ENCODE measurements around the gene ITGB6. TPM values are rescaled to one million over a fixed set of nuclear protein-coding genes. Genes with fewer than 3 reads are reported as not detected.

The ITGB6 gene
- total RNA-seq, 2 experiments from 2014 or later, result not detected

DNA sequence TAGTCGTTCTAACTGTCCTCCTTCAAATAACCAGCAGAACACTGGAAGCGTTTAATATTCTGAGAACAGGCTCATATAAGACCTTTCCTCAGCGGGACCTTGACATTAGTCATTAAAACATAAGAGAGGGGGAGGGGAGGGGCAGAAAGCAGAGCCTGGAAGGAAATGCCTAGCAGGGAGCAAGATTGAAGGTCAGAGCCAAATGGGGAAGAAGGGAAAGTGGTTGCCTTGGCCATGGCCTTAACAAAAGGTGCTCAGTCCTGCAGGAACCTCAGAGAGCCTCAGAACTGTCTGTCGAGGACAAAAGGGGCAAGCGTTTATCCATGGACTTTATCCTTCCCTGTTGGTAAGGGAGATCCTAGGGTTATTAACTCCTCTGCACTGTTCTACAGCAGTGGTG, 136.8 kb downstream of the ITGB6 start:
- POLR2A ChIA-PET, result no interaction called here
- H3K9me3 Mint-ChIP-seq, result no peaks in the 10 kb centered on the region
- no peaks in the 10 kb centered on the region for H3K36me3 Mint-ChIP-seq
- H3K4me1 Mint-ChIP-seq (ENCODE audit: low read depth), result peaks cover 8% of the 10 kb centered on the region
- no peak overlapping the region for H3K27ac Mint-ChIP-seq
- H3K4me3 Mint-ChIP-seq, result no peak overlapping the region
- intact Hi-C loops (cut with micrococcal nuclease), result no loop called here
- no peak for DNase-seq
- H3K27me3 Mint-ChIP-seq, result peaks cover 55% of the 10 kb centered on the region
- CTCF ChIA-PET, result no interaction called here

DNA sequence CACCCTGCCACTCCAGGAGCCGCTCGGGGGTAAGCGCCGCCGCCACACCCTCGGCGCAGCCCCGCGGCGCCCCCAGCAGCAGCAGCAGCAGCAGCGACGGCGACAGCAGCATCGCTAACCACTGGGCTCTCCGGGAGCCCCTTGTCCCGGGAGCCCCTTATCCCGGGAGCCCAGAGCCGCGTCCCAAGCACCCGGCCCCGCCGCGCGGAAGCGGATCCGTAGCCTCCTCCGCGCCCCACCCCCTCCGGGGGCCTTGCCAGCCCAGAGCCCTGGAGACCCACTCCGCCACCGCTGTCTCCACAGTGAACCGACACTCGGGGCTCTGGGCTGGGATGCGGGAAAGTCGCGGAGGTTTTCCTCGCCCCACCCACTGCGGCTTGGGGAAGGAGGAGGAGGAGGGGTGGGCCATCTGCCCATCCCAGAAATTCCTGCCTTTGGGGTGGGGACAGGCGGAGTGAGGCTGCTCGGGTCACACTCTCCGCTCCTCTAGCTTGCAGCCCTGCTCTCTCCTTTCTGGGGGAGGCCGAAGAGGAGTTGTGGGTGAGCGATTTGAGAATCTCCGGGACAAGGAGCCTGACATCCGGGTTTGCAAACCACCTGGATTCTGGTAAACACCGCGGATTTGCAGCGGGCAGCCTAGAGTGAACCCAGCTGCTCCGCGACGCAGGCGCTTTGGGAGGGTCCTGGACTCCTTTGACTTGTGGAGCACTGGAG, 137.6 kb downstream of the ITGB6 start, which contains the start of gene PLA2R1:
Gene PLA2R1, minus strand, starts transcription at position 324 of the 714 bp plus-strand sequence. Its CDS starts 212 bp downstream, at position 112.
- Mint-ChIP-seq H3K27ac (no peak within 1 kb of the TSS), H3K27me3 (peaks cover 60% of the 10 kb centered on the region), H3K36me3 (no peaks in the 10 kb centered on the region), H3K4me1 (ENCODE audit: low read depth) (peaks cover 8% of the 10 kb centered on the region), H3K9me3 (no peaks in the 10 kb centered on the region), H3K4me3 (peak within 1 kb of the TSS; percentile 52)
- POLR2A ChIA-PET, result no interaction called here
- intact Hi-C loops (cut with micrococcal nuclease), result no loop called here
- CTCF ChIA-PET, result no interaction called here
- peak; percentile 17 for DNase-seq

DNA sequence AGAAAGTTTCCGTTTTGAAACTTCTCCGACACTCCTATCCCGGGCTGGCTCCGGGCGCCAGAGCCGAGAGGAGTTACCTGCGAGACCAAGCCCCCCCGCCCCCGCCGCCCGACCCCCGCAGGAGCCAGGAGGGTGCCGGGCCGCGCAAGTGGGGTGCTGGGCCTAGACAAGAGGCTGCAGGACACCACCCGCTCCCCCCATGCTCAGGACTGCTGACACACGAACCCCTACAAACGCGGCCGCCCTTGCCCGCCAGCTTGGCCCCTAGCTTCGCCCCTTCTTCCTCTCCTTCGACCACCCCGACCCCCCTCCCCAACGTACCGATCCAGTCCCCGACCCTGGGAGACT, 138.2 kb downstream of the ITGB6 start:
- DNase-seq, result no peak
- Mint-ChIP-seq H3K9me3 (no peaks in the 10 kb centered on the region), H3K27ac (no peak overlapping the region), H3K4me1 (ENCODE audit: low read depth) (peaks cover 8% of the 10 kb centered on the region), H3K36me3 (no peaks in the 10 kb centered on the region), H3K4me3 (peak overlapping the region; percentile 18), H3K27me3 (peaks cover 61% of the 10 kb centered on the region)
- intact Hi-C loops (cut with micrococcal nuclease), result no loop called here
- ChIA-PET POLR2A (no interaction called here), CTCF (no interaction called here)

DNA sequence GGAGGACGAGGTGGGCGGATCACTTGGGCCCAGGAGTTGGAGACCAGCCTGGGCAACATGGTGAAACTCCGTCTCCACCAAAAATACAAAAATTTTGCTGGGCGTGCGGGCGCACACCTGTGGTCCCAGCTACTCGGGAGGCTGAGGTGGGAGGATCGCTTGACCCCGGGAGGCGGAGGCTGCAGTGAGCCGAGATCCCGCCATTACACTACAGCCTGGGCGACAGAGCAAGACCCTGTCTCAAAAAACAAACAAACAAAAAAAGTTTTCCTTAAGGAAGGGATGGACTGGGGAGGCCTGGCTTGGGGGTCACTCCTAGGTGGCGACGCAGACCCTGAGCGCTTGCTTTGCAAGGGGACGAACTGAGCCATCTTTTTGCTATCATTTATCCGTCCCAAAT, 138.5 kb downstream of the ITGB6 start:
- Mint-ChIP-seq H3K4me1 (ENCODE audit: low read depth) (peaks cover 8% of the 10 kb centered on the region), H3K9me3 (no peaks in the 10 kb centered on the region), H3K27me3 (peaks cover 61% of the 10 kb centered on the region), H3K27ac (no peak overlapping the region), H3K4me3 (no peak overlapping the region), H3K36me3 (no peaks in the 10 kb centered on the region)
- POLR2A ChIA-PET, result no interaction called here
- CTCF ChIA-PET, result no interaction called here
- no peak for DNase-seq
- intact Hi-C loops (cut with micrococcal nuclease), result no loop called here

DNA sequence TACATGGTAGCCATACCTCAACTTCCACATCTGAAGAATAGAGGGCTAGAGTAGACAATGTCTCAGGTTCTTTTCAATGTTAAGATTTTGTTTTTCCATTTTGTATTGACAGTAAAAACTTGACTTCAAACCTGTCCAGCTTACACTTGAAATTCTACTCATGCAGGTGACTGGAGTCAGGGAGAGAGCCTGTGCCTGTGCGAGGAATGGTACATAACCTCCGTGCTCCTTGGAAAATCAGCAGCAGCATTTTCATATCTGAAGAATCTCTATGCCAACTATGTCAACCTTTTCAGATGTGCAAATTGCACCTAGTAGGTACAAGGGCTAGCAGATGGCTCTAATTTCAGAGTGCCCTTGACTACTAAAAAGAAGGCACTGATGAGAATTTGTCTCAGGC, 139.8 kb downstream of the ITGB6 start:
- ChIA-PET CTCF (no interaction called here), POLR2A (no interaction called here)
- H3K36me3 Mint-ChIP-seq, result no peaks in the 10 kb centered on the region
- H3K27me3 Mint-ChIP-seq, result peaks cover 55% of the 10 kb centered on the region
- no peak for DNase-seq
- no peaks in the 10 kb centered on the region for H3K9me3 Mint-ChIP-seq
- intact Hi-C loops (cut with micrococcal nuclease), result no loop called here
- H3K4me3 Mint-ChIP-seq, result no peak overlapping the region
- H3K4me1 Mint-ChIP-seq (ENCODE audit: low read depth), result peaks cover 8% of the 10 kb centered on the region
- no peak overlapping the region for H3K27ac Mint-ChIP-seq

DNA sequence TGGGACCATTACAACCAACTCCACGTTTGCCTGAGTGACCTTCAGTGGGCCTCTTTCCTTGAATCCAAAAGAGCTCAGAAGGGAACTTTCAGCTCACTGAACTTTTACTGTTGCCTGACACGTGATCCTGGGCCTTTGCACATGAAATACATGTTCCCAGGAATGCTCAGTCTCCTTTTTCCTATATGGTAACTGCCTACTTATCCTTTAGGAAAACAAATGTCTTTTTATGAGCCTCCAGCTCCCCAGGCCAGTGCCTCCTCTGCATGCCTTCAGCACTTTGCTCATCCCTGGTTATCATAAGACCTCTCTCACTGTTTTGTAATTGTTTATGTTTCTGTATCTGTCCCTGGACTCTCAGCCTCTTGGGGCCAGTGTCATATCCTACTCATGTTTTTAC, 142.7 kb downstream of the ITGB6 start:
- ChIA-PET POLR2A (no interaction called here), CTCF (no interaction called here)
- Mint-ChIP-seq H3K36me3 (no peaks in the 10 kb centered on the region), H3K4me3 (no peak overlapping the region), H3K4me1 (ENCODE audit: low read depth) (peaks cover 4% of the 10 kb centered on the region), H3K27ac (no peak overlapping the region), H3K27me3 (peaks cover 43% of the 10 kb centered on the region), H3K9me3 (no peaks in the 10 kb centered on the region)
- intact Hi-C loops (cut with micrococcal nuclease), result no loop called here
- DNase-seq, result no peak

DNA sequence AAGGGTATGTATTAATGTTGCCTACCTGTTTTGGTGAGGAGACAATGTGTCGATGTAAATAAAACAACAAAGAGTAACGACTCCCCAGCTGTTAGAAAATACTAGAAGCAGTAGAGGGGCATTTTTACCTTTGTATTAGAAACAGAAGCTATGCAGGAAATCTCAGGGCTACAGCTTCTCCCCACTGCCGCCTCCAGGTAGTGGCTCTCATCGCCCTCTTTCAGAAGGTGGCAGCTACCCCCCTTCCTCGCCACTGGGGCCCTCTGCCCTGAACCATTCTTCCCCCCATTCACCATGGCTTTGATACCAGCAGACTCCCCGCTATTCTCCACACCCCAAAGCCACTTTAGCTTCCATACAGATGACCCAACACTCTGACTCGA, 144.4 kb downstream of the ITGB6 start:
- CTCF ChIA-PET, result no interaction called here

DNA sequence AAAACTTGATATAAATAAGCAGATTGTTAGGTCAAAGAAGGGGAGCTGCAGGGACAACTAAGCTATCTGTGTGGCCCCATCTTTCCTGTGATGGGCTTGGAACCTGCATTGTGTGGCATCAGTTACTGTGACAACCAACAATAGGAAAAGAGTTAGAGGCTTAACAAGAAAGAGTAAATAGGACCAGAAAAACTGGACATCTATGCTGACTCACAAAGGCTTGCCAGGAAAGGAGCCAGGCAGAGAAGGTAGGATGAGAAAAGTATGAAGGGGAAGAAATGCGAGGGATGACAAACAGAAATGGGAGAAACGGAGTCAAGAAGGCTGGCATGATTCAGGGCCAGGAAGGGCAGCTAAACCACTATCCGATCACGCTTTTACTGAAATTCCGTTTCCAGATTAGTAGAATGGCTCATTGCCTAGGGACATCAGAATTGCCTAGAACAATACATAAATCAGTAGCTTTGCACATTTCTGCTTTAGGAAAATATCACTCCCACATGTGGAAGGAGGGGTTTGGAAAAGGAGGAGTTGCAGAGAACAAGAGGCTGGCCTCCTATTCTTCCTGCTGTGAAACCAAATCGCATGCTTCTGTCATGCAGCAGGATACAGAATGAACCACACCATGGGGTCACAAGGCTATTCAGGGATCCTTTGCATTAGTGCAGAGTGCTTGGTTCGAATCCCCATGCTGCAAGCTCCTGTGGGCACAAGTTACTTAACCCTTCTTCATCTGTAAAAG, 144.9 kb downstream of the ITGB6 start:
- H3K4me1 Mint-ChIP-seq (ENCODE audit: low read depth), result peaks cover 3% of the 10 kb centered on the region
- peaks cover 41% of the 10 kb centered on the region for H3K27me3 Mint-ChIP-seq
- POLR2A ChIA-PET, result no interaction called here
- no peaks in the 10 kb centered on the region for H3K36me3 Mint-ChIP-seq
- H3K4me3 Mint-ChIP-seq, result no peak overlapping the region
- CTCF ChIA-PET, result no interaction called here
- intact Hi-C loops (cut with micrococcal nuclease), result no loop called here
- no peaks in the 10 kb centered on the region for H3K9me3 Mint-ChIP-seq
- no peak overlapping the region for H3K27ac Mint-ChIP-seq
- no peak for DNase-seq

More for the DNA sequence above, 144.4 kb downstream of the ITGB6 start:
- H3K4me1 Mint-ChIP-seq (ENCODE audit: low read depth), result peaks cover 3% of the 10 kb centered on the region
- peaks cover 44% of the 10 kb centered on the region for H3K27me3 Mint-ChIP-seq
- H3K9me3 Mint-ChIP-seq, result no peaks in the 10 kb centered on the region
- no peak overlapping the region for H3K4me3 Mint-ChIP-seq
- POLR2A ChIA-PET, result no interaction called here
- no peaks in the 10 kb centered on the region for H3K36me3 Mint-ChIP-seq
- intact Hi-C loops (cut with micrococcal nuclease), result no loop called here
- no peak for DNase-seq
- no peak overlapping the region for H3K27ac Mint-ChIP-seq

DNA sequence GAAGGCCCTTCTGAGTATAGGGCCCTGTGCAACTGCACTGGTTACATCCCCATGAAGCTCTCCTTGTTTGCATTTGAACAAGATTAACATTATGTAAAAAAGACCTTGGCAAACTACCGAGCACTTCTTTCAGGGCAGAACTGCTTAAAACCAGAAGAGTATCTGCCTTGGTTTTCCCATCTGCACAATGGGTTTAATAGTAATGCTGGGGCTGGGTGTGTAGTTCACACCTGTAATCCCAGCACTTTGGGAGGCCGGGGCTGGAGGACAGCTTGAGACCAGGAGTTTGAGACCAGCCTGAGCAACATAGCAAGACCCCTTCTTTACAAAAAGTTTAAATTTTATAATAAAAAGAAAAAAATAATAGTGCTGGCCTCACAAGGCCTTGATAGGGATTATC, 146.1 kb downstream of the ITGB6 start:
- H3K4me3 Mint-ChIP-seq, result no peak overlapping the region
- ChIA-PET POLR2A (no interaction called here), CTCF (no interaction called here)
- peaks cover 33% of the 10 kb centered on the region for H3K27me3 Mint-ChIP-seq
- no peaks in the 10 kb centered on the region for H3K9me3 Mint-ChIP-seq
- H3K4me1 Mint-ChIP-seq (ENCODE audit: low read depth), result peaks cover 3% of the 10 kb centered on the region
- no peak overlapping the region for H3K27ac Mint-ChIP-seq
- intact Hi-C loops (cut with micrococcal nuclease), result no loop called here
- DNase-seq, result no peak
- H3K36me3 Mint-ChIP-seq, result no peaks in the 10 kb centered on the region

DNA sequence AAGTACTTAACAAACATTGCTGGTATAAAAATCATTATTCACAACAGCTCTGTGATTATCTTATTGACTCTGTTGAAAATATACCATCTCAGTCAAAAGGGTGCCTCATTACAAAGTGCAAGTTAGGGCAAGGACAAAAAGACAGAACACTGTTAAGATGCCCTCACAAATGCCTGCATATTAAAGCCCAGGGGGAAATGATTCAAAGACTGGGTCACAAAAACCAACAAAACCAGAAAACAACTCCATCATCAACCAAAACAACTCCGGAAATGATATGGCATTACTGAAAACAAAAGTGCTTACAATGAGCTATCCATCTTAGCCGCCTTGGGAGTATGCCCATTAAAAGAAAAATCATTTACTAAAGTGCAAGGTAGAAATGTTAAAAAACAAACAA, 147.5 kb downstream of the ITGB6 start:
- H3K27ac Mint-ChIP-seq, result no peak overlapping the region
- POLR2A ChIA-PET, result no interaction called here
- H3K27me3 Mint-ChIP-seq, result peaks cover 23% of the 10 kb centered on the region
- H3K36me3 Mint-ChIP-seq, result no peaks in the 10 kb centered on the region
- H3K9me3 Mint-ChIP-seq, result no peaks in the 10 kb centered on the region
- CTCF ChIA-PET, result no interaction called here
- intact Hi-C loops (cut with micrococcal nuclease), result no loop called here
- H3K4me1 Mint-ChIP-seq (ENCODE audit: low read depth), result peaks cover 3% of the 10 kb centered on the region
- no peak for DNase-seq
- no peak overlapping the region for H3K4me3 Mint-ChIP-seq

DNA sequence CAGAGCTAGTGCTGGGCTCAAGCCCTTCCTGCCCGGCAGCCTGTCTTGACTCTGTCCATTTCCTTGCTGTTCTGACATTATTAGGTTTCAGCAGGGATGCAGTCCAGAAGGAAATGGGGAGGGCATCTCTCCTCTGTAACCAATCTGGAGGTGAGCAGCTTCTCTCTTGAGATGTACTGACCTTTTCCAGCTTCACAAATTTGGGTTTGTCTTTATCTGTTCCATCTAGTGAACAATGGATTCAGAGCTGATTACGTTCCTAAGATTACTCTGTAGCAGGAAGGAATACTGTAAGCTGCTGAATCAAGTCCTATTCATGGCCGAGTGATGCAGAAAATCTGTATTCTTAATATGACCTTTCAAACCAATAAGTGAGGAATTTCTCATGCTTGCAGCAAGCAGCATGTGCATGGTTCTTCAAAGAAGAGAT, 148.7 kb downstream of the ITGB6 start:
- H3K36me3 Mint-ChIP-seq, result no peaks in the 10 kb centered on the region
- no peak overlapping the region for H3K27ac Mint-ChIP-seq
- intact Hi-C loops (cut with micrococcal nuclease), result no loop called here
- peaks cover 21% of the 10 kb centered on the region for H3K27me3 Mint-ChIP-seq
- peaks cover 3% of the 10 kb centered on the region for H3K4me1 Mint-ChIP-seq (ENCODE audit: low read depth)
- H3K9me3 Mint-ChIP-seq, result no peaks in the 10 kb centered on the region
- DNase-seq, result no peak
- CTCF ChIA-PET, result no interaction called here
- H3K4me3 Mint-ChIP-seq, result no peak overlapping the region
- POLR2A ChIA-PET, result no interaction called here

DNA sequence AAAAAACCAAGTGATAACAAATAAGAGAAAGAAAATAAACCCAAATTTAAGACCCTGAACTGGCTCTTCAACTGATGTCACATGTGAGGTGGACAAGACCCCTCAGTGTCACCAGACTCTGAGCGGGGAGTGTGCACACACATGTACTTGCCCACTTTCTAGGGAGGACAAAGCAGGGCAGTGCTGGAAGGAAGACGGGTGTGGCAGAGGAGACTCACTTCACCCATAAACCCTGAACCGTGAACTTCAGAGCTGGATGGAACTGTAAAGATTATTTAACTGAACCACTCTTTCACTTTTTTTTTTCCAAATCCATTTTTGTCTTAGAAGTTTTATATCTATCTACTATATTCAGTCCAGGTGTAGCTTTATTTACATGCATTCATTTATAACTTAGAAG, 149.9 kb downstream of the ITGB6 start:
- no peak for DNase-seq
- ChIA-PET CTCF (no interaction called here), POLR2A (no interaction called here)
- H3K9me3 Mint-ChIP-seq, result no peaks in the 10 kb centered on the region
- intact Hi-C loops (cut with micrococcal nuclease), result no loop called here
- no peaks in the 10 kb centered on the region for H3K36me3 Mint-ChIP-seq
- no peak overlapping the region for H3K27ac Mint-ChIP-seq
- H3K4me1 Mint-ChIP-seq (ENCODE audit: low read depth), result peaks cover 3% of the 10 kb centered on the region
- no peak overlapping the region for H3K4me3 Mint-ChIP-seq
- peaks cover 21% of the 10 kb centered on the region for H3K27me3 Mint-ChIP-seq

All from activated CD4-positive, alpha-beta memory T cell treated with anti-CD3 and anti-CD28 coated beads for 36 hours (primary cell).